ENCODE results near the gene NOL4L.

The NOL4L gene

GRCh38 chr20:32440758-32441078 is 144.4 kb downstream of the NOL4L start:
- no peaks in the 10 kb centered on the region for H3K27me3 ChIP-seq (ENCODE audit: insufficient read depth, poor library complexity, severe bottlenecking)
- no peak for DNase-seq (ENCODE audit: low read depth in 1 of 2, low spot score in 1 of 2)
- H3K27ac ChIP-seq (replicated peaks): no peak overlapping the region
- no peak for TF ChIP-seq REST (IDR thresholded peaks at IDR 0.05; ENCODE audit: insufficient replicate concordance, low read depth)
- no peak for TF ChIP-seq CTCF (IDR thresholded peaks at IDR 0.05; ENCODE audit: insufficient read depth, low read length)
- TF ChIP-seq POLR2AphosphoS5 (IDR thresholded peaks at IDR 0.05; ENCODE audit: low read depth): no peak
- no peak overlapping the region for H3K4me3 ChIP-seq (replicated peaks; ENCODE audit: insufficient read depth, low read length)

GRCh38 chr20:32440069-32440757 is 144.9 kb downstream of the NOL4L start:
- TF ChIP-seq POLR2AphosphoS5 (IDR thresholded peaks at IDR 0.05; ENCODE audit: low read depth): peak; percentile 38; the same call in 1 of the 2 replicates
- no peak for TF ChIP-seq SPI1 (IDR thresholded peaks at IDR 0.05; ENCODE audit: borderline replicate concordance, low read depth)
- Histone ChIP-seq H3K27me3 (ENCODE audit: insufficient read depth, poor library complexity, severe bottlenecking) (no peaks in the 10 kb centered on the region), H3K27ac (replicated peaks) (no peak overlapping the region), H3K4me3 (replicated peaks; ENCODE audit: insufficient read depth, low read length) (no peak overlapping the region)
- DNase-seq (ENCODE audit: low read depth in 1 of 2, low spot score in 1 of 2): no peak

- no peak for DNase-seq (ENCODE audit: low read depth in 1 of 2, low spot score in 1 of 2)
- no peak overlapping the region for H3K27ac ChIP-seq (replicated peaks)
- TF ChIP-seq SPI1 (IDR thresholded peaks at IDR 0.05; ENCODE audit: borderline replicate concordance, low read depth): no peak
- peak; percentile 33; the same call in 1 of the 2 replicates for TF ChIP-seq POLR2AphosphoS5 (IDR thresholded peaks at IDR 0.05; ENCODE audit: low read depth)
Observed at GRCh38 chr20:32439132-32439829, 145.9 kb downstream of the NOL4L start.

GRCh38 chr20:32438331-32438858 is 146.7 kb downstream of the NOL4L start:
- TF ChIP-seq POLR2AphosphoS5 (IDR thresholded peaks at IDR 0.05; ENCODE audit: low read depth) (no peak), REST (IDR thresholded peaks at IDR 0.05; ENCODE audit: insufficient replicate concordance, low read depth) (no peak), CTCF (IDR thresholded peaks at IDR 0.05; ENCODE audit: insufficient read depth, low read length) (no peak), GABPA (IDR thresholded peaks at IDR 0.05; ENCODE audit: low read depth) (no peak), SPI1 (IDR thresholded peaks at IDR 0.05; ENCODE audit: borderline replicate concordance, low read depth) (no peak)
- Histone ChIP-seq H3K27ac (replicated peaks) (no peak overlapping the region), H3K4me3 (replicated peaks; ENCODE audit: insufficient read depth, low read length) (no peak overlapping the region), H3K27me3 (ENCODE audit: insufficient read depth, poor library complexity, severe bottlenecking) (no peaks in the 10 kb centered on the region)
- no peak for DNase-seq (ENCODE audit: low read depth in 1 of 2, low spot score in 1 of 2)

More at GRCh38 chr20:32439132-32439829, 145.9 kb downstream of the NOL4L start:
- no peak overlapping the region for H3K4me3 ChIP-seq (replicated peaks; ENCODE audit: insufficient read depth, low read length)
- H3K27me3 ChIP-seq (ENCODE audit: insufficient read depth, poor library complexity, severe bottlenecking): no peaks in the 10 kb centered on the region

Measured in HL-60 (cell line).